Femur (tissue), 1 donor: ENCODE data around the gene SDHAF1.

Source experiments
- DNase-seq: peaks from one replicate; pipeline ENCODE4 v3.0.0-alpha.2; 2017

The SDHAF1 gene

DNA sequence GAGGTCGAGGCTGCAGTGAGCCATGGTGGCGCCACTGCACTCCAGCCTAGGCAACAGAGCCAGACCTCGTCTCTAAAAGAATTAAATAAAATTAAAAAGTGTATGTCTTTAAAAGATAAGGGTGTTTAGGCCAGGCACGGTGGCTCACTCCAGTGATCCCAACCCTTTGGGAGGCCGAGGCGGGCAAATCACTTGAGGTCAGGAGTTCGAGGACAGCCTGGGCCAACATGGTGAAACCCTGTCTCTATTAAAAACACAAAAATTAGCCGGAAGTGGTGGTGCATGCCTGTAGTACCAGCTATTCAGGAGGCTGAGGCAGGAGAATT lies 7.5 kb upstream of the SDHAF1 start:
- DNase-seq = no peak

DNA sequence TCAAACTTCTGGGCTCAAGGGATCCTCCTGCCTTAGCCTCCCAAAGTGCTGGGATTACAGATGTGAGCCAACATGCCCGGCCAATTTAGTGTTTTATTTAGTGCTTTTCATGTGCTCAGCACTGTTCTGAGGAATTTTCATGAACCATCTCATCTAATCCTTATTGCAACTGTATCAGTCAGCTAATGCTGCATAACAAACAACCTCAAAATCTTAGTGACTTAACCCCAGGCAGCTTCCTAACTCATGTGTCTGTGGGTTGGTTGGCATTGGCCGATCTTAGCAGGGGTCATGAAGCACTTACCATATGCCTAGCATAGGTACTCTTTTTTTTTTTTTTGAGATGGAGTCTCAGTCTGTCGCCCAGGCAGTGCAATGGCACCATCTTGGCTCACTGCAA lies 6.2 kb upstream of the SDHAF1 start:
- DNase-seq = no peak

DNA sequence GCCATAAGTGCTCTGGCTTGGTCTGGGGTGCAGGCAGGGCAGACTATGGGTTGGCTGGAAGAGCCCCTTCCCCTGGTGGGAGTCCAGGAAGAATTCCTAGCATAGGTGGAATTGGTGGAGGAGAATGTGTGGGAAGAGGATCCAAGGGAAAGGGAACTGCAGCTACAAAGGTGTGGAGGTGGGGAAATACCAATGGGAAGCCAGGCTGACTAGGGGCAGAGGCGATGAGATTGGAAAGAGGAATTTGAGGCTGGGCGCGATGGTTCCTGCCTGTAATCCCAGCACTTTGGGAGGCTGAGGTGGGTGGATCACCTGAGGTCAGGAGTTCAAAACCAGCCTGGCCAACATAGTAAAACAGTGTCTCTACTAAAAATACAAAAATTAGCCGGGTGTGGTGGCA lies 4.8 kb upstream of the SDHAF1 start:
- DNase-seq = no peak

DNA sequence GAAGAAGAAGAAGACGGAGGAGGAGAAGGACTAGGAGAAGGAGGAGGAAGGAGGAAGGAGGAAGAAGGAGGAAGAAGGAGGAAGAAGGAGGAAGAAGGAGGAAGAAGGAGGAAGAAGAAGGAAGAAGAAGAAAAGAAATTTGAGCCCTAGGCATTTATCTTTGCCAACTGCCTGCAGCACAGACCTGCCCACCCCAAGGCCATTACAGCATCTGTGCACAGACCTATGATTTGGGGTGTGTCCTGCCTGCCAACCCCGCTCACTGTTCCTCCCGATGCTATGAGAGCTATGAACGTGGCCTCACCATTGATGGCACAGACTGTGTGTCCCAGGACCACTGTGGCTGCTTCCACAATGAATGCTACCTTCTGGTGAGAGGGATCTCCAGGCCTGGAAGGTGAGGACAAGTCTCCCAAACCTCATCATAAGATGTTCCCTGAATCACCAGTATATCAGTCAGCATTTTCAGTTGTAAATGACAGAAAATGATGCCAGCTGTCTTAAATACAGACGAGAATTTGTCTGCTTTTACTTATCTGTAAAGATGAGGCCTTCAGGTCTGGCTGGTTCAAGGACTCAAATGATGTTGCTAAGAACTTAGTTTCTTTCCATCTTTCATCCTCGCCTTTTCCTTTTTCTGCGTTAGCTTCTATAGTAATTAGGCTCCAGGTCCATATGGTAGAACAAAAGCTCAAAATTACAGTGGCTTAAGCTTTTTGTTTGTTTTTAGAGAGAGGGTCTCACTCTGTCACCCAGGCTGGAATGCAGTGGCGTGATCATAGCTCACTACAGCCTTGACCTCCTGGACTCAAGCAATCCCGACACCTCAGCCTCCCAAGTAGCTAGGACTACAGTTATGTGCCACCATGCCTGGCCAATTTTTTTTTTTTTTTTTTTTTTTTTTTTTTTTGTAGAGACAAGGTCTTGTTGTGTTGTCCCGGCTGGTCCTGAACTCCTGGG lies 3.9 kb upstream of the SDHAF1 start:
- no peak for DNase-seq

DNA sequence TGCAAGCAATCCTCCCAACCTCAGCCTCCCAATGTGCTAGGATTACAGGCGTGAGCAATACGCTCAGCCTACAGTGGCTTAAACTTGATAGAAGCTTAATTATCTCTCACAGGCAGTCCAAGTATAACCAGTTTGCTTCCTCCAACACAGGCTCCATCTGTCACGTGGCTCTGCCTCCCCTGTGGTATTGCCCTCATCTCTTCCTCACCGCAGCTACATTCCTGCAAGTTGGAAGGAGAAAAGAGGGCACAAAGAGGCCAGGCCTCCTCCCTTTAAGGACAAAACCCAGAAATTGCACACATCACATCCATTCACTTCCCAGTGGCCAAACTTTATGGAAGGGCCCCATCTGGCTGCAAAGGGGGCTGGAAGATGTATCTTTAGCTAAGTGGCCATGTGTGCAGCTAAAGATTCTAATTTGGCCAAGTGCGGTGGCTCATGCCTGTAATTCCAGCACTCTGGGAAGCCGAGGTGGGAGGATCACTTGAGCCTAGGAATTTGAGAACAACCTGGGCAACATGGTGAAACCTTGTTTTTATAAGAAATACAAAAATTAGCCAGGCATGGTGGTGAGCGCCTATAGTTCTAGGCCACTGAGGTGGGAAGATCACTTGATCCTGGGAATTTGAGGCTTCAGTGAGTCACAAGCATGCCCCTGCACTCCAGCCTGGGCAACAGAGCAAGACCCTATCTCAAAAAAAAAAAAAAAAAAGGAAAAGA lies 3.1 kb upstream of the SDHAF1 start:
- DNase-seq = no peak

DNA sequence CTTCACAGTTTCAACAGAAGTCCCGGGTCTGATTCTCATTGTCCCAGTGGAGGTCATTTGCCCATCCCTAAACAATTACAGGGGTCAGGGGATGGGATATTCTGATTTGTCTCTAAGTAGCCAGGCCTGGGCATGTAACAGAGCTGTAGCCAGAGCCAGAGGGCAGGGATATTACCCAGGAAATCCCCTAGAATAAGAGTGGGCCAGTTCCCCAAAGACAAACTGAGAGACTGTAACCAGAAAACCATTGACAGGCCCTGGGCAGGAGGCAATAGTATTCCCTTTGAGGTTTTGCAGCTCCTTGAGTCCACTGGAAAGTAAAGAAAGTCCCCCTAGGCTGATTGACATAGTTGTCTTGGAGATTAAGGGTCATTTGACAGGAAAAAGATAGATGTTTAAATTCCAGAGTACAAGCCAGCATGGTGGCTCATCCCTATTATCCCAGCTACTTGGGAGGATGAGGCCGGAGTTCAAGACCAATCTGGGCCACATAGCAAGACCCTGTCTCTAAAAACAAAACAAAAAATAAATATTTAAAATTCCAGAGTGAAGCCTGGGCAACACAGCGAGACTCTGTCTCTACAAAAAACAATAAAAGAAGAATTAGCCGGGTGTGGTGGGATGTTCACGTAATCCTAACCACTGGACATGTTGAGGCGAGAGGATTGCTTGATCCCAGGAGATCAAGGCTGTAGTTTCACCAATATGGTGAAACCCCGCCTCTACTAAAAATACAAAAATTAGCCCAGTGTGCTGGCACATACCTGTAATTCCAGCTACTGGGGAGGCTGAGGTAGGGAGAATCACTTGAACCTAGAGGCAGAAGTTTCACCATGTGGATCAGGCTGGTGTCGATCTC lies 1.9 kb upstream of the SDHAF1 start:
- no peak for DNase-seq

DNA sequence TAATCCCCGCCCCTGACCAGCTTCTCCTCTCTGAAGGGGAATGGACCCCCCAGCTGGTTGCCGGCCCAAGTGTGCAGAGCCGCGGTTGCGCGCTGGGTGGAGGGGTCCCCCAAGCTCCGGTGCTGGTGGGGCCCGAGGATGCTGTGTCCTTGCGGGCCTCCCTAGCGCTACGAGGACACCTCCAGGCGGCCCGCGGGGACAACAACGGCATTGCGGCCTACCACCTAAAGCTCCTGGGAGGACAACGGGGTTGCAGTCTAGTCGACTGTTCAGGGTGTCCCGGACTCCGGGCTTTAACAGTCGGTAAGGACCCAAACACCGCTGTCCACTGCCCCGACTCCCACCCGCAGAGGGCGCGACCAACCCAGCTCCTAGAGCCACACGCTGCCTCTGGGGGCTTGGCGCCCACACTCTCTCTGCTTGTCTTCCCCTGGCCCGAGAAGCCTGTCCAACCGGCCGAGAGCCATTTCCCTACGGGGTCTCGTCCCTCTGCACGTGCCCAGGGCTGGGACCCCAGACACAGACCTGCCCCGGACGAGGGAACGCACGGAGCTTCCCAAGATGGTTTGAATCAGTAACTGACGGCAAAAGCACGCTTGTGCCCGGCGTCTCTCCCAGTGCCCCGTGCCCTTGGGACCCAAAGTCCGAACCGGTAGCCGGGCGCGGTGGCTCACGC lies 927 bp upstream of the SDHAF1 start:
- DNase-seq = no peak

DNA sequence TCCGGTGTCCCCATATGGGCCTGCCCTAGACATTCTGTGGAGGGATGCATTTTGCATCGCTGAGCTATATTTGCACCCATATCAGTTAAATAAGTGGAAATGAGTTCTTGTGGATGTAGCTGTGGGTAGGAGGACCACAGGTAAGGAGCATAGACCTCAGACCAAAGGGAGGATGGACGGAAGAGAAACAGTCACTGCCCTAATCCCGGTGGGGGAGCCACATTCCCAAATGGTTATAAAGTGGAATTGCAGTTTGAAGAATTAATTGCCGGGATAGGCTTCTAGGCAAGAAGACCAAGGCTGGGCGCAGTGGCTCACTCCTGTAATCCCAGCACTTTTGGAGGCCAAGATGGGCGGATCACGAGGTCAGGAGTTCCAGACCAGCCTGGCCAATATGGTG lies 1.8 kb downstream of the SDHAF1 start:
- DNase-seq = no peak

DNA sequence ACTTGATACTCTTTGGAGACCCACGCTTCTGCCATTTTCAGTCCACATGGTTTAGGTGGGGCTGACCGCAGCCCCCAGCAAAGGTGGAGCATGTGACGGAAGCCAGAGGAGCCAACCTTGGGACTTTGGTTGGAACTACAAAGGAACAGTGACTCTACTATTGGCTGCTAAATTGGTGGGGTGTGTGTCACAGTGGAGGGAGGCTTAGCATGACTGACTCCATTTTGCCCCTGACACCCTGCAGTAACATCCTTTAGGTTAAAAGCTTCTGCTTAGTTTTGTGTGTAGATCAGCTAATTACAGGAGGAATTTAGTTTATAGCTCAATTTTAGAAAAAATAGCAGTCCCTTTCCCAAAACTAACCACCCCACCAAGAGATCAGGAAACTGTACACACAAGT lies 6.6 kb downstream of the SDHAF1 start:
- no peak for DNase-seq

DNA sequence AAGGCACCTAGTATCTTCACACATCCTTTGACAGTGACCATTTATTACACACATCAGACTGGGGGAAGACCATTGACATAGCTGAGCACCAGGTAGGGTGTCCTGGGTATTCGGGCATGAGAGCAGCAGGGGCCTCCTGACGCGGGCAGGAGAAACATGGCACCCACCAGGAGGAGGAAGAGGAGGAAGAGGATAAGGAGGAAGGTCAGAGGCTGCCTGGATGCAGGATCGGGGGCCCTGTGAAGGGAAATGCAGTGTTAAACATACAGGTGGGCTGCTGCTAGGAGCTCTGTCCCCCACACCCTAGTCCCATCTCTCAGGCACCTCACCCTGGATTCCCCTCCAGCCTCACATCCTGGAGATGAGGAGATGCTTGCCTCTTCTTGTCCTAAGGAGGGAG lies 8.3 kb downstream of the SDHAF1 start:
- no peak for DNase-seq

DNA sequence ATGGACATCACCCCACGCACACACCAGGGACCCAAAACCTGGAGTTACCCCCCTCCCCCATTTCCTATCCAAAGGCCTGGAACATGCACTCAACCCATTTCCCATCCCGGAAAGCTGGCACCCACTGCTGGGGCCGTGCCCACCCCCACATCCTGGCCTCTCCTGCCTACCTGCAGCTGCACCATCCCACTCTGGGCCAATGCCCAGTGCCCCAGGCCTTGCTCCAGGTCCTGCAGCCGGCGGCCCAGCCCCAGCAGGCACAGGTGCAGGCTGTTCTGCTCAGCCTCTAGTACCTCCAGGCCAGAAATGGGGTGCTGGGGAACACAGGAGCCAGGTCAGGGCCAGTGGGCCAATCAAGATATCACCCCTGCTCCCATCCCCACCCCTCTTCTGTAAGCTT lies 12.0 kb downstream of the SDHAF1 start:
- no peak for DNase-seq

DNA sequence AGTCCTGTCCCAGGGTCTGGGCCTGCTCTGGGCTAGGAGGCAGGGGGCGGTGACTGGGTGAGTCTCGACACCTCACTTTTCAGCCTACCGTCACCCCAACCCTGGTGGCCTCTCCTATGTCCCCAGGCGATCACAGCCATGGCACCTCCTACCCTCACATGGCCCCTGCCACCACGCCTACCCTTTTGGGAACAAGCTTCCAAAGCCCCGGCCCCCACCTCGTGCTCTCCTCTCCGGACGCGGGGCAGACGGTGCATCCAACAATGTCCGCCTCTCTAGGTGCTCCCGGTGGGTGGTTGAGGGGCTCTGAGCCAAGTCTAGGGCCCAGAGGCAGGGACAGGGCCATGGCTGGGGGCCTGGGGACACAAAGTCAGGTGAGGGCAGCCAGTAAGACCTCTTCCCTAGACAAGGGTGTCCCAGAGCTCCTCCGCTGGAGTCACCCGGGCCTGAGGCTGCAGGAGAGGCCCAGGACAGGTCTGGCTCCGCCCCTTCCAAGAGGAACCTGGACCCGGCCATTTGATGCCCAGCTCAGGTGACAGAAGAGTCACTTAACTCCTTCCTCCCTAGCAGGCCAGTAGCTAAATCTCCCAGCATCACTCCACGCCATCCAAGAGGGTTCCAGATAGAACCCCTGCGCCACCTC lies 13.5 kb downstream of the SDHAF1 start, which contains the start of gene SYNE4:
Gene SYNE4 (minus strand): TSS at position 478 of the 643 bp plus-strand sequence. CDS start 132 bp downstream, at position 346.
- no peak for DNase-seq

DNA sequence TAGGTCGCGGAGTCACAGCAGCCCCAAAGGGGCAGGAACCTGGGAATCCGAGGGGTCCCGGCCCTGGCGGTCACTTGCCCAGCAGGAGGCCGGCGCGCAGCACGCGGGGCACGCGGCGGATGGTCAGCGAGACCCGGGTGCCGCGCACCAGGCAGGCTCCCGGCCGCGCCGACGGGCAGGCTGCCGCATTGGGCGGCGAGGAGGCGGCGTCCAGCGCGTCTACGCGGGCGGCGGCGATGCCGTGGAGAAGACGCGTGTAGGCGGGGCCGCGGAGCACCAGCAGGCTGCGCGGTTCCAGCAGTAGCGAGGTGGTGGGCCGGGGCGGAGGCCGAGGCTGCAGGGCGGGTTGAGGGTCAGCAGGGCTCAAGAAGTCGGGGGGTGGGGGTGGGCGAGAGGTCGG lies 14.2 kb downstream of the SDHAF1 start:
- DNase-seq = peak; percentile 73

DNA sequence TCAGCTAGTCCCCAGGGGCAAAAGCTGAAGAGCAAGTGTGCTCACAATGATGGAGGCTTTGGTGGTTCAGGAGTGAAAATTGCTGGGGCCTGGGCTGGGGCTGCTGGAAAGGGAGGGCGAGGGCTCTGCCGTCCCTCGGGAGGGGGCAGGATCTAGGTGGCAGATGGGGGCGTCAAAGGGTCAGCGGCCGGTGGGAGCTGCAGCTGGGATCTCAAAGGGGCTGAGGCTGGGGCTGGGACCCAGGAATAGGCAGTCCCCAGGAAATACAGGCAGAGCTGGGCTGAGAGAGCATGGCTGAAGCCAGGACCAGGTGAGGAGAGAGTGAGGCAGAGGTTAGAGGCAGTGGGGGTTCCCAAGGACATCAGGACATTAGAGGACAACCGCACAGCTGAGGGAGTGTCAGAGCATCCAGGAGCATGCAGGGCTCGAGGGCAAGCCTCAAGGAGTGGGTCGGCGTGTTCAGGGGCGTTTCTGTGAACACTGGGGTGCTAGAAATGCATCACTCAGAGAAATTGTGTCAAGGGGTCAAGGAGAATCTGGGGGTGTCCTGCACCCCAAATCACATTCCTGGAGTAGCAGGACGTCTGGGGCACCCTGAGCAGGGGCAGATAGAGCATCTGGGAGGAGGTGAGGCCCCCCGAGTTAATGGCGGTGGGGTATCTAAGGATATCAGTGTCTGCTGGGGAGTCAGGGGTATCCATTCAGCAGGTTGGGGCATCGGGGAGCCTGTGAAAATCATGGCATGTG lies 14.8 kb downstream of the SDHAF1 start:
- no peak for DNase-seq

DNA sequence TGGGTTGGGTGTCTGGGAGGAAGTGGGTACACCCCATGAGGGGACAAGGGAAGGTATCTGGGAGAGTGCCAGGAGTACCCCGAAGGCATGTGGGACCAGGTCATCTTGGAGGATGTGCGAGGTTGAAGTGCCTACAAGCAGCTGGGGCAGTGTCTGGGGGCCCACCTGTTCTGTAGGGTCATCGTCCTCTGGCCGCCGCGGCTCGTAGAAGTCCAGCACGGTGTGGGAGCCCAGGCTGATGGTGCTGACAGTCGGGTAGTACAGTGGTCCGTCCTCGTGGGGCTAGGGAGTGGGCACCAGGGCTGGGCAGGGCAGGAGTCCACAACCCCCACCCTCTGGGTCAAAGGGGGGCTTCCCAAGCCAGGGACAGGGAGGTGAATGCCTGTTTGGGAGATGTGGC lies 15.4 kb downstream of the SDHAF1 start:
- DNase-seq = no peak

DNA sequence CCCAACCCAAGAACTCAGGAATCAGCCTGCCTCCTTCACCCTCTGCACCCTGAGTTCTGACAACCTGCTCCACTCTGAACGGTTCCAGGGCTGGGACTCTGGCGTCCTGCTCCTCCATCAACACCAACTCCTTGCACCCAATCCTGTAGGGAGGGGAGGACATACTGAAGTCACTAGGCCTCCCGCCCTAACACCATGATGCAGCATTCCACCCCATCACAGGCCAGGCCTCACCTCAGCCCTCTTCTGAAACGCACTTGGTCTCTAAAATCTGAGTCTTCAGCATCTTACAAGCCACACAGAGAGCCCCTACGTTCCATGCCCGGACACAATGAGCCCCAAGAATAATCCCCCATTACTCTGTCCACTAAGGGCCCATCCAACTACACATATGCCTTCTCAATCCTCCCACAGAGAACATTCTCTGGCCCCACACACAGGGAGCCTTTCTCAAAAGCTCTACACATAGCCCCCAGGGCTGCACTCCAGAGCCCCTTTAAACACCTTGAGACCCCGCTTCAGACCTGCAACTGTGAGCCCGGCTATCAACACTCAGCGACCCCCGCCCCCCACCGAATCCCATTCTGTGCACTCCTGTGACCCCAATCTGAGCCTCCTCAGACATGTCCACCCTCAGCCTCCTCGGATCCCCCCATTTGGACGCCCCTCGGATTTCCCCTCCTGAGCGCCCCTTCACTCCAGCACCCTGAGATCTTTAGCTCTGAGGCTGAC lies 18.5 kb downstream of the SDHAF1 start:
- no peak for DNase-seq

DNA sequence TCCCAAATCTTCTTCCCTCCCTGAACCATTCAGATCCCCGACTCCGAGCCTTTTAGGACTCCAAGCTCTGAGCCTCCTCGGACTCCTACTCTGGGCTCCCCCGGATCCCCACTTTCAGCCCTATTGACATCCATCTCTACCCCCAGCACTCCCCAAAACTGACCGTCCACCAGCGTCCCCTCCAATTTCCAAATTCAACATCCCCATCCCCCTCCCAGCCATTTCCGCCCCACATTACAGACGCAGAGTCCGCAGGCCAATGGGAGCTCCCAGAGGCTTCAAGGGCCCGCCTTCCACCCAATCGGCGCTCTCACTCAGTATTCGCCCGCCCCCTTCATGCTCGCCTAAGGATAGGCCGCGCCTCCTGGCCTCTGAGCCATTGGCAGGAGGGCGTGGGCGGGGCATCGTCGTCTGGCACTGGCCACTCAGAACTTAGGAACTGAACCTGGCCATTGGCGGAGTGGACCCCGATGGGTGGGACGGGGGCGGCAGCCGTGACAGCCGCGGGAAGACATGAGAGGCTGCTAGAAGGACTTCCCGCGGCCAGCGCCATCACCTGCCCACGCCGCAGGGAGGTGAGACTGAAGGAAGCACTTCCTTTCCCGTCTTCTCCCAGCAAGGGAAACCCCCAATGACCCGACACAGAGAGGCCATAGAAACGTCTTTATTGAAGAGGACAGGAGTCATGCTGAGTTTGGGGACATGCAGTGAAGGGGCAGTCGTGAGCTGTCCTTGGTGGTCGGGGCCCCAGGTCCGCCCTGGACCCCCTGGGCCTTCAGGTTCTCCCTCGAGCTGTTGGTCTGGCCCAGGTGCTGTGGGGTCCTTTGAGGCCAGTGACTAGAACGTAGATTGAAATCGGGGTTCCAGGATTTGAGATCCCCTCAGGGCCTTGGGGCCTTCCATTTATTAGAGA lies 19.3 kb downstream of the SDHAF1 start, which contains the start of gene ALKBH6:
Gene ALKBH6 (minus strand): TSS at position 202 of the 913 bp plus-strand sequence. CDS start 816 bp downstream, outside the sequence.
- peak; percentile 100 for DNase-seq

DNA sequence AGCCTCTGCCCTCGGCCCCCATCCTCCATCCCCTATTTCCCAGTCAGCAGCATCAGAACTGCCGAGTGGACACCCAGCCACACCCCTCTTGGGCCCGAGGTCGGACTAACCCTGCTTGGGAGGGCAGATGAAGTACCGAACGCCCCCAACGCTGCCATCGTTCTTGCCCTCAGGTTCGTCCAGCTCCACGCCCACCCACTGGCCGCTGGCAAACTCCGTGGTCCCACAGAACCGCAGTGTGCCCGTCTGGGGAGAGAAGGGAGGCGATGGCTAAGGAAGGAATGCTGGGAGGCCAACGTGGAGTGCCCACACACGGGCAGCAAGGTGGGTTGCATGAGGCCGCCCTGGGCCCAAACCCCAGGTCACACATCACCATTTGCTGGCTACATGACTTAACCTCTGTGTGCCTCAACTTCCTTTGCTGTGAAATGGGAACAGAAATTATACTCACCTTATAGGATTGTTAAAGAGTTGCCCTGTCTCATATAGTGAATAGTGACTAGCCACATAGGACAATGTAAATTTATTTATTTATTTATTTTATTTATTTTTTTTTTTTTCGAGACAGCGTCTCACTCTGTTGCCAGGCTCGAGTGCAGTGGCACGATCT lies 24.2 kb downstream of the SDHAF1 start:
- no peak for DNase-seq

DNA sequence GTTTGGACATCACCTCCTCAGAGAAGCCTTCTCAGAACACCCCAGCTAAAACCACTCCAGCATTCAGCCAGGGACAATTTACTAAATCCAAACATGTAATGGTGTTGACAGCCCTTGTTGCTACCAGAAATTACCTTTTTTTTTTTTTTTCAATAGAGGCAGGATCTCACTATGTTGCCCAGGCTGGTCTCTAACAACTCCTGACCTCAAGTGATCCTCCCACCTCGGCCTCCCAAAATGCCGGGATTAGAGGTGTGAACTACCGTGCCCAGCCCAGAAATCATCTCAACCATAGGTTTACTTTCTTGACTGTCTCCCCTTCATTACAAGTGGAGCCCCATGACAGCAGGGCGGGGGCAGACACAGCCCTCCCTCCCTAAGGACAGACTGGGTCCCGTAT lies 28.4 kb downstream of the SDHAF1 start:
- no peak for DNase-seq
